HG03066 (cell line): ENCODE results near the gene GOLPH3L.
"Not testable (repeated sequence)": the region's sequence is repeated elsewhere in the genome, so short reads cannot be mapped to it uniquely, and the experiment has no call there.

Experiments
- ATAC-seq: cut with Tn5 transposase; IDR thresholded peaks from one replicate; pipeline ENCODE4 v1.9.1; 2021; ENCODE audit warnings: low read depth; ENCODE audit not compliant: unreplicated experiment

GOLPH3L gene

GRCh38 chr1:150619576-150620509 lies 77.1 kb downstream of the GOLPH3L start:
- no peak for ATAC-seq

GRCh38 chr1:150615346-150616201 lies 81.4 kb downstream of the GOLPH3L start:
- ATAC-seq = no peak

- ATAC-seq = no peak
Observed at GRCh38 chr1:150613061-150613920, 83.7 kb downstream of the GOLPH3L start.

- no peak for ATAC-seq
Observed at GRCh38 chr1:150612014-150612345, 85.0 kb downstream of the GOLPH3L start.

- no peak for ATAC-seq
Observed at GRCh38 chr1:150610576-150610975, 86.4 kb downstream of the GOLPH3L start.

- ATAC-seq = no peak
Observed at GRCh38 chr1:150609732-150610131, 87.2 kb downstream of the GOLPH3L start.

GRCh38 chr1:150606463-150607142 lies 90.4 kb downstream of the GOLPH3L start:
- no peak for ATAC-seq

GRCh38 chr1:150605451-150605731 lies 91.6 kb downstream of the GOLPH3L start:
- not testable (repeated sequence) for ATAC-seq

GRCh38 chr1:150604226-150604588 lies 92.7 kb downstream of the GOLPH3L start:
- no peak for ATAC-seq

GRCh38 chr1:150603711-150604110 lies 93.2 kb downstream of the GOLPH3L start:
- no peak for ATAC-seq

GRCh38 chr1:150602372-150602771 lies 94.6 kb downstream of the GOLPH3L start:
- ATAC-seq = not testable (repeated sequence)

- ATAC-seq = no peak
Observed at GRCh38 chr1:150601540-150601939, 95.4 kb downstream of the GOLPH3L start.

- not testable (repeated sequence) for ATAC-seq
Observed at GRCh38 chr1:150598346-150598745, 98.6 kb downstream of the GOLPH3L start.

GRCh38 chr1:150596976-150597375 lies 100.0 kb downstream of the GOLPH3L start:
- ATAC-seq = no peak
